ENCODE measurements around the gene TTC23.

The TTC23 gene

DNA sequence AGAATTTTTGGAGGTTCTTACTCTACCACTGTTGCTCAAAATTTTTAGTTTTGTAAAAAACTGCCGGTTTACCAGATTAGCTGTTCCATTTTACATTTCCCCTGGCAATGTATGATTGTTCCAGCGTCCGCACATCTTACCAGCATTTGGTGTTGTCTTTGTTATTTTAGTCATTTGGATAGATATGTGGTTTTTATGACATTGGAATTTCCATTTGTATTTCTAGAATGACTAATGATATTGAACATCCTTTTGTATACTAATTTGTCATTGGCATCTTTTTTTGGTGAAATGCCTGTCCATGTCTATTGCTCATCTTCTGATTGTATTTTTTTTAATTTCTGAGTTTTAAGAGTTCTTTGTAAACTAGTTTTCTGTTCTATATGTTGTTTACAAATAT, 30.4 kb upstream of the TTC23 start:
- TF ChIP-seq, protein P1, sequence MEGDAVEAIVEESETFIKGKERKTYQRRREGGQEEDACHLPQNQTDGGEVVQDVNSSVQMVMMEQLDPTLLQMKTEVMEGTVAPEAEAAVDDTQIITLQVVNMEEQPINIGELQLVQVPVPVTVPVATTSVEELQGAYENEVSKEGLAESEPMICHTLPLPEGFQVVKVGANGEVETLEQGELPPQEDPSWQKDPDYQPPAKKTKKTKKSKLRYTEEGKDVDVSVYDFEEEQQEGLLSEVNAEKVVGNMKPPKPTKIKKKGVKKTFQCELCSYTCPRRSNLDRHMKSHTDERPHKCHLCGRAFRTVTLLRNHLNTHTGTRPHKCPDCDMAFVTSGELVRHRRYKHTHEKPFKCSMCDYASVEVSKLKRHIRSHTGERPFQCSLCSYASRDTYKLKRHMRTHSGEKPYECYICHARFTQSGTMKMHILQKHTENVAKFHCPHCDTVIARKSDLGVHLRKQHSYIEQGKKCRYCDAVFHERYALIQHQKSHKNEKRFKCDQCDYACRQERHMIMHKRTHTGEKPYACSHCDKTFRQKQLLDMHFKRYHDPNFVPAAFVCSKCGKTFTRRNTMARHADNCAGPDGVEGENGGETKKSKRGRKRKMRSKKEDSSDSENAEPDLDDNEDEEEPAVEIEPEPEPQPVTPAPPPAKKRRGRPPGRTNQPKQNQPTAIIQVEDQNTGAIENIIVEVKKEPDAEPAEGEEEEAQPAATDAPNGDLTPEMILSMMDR (IDR thresholded peaks at IDR 0.05; ENCODE audit: low read depth, low read length), result no peak
- H3K4me3 ChIP-seq (ENCODE audit: low read depth, low read length), result no peak overlapping the region

DNA sequence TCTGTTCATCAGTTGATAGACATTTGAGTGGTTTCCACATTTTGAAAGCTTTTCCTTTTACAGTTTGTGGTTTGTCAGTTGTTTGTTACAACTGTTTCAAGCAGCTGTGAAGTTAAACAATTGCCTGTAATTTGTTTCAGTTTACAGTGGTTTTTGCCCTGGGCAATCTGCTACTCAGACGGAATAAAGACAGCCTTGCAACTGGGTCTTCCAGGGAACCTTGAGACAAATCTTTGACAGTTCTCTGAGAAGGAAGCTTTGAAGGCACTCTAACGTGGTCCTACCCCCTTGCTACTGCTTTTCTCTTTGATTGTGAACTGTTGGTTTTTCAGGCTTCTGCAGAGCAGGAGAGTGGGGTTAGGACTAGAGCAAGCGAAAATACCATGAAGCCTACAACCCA, 29.9 kb upstream of the TTC23 start:
- H3K4me3 ChIP-seq (ENCODE audit: low read depth, low read length), result no peak overlapping the region
- TF ChIP-seq, protein P1 (IDR thresholded peaks at IDR 0.05; ENCODE audit: low read depth, low read length), result no peak

DNA sequence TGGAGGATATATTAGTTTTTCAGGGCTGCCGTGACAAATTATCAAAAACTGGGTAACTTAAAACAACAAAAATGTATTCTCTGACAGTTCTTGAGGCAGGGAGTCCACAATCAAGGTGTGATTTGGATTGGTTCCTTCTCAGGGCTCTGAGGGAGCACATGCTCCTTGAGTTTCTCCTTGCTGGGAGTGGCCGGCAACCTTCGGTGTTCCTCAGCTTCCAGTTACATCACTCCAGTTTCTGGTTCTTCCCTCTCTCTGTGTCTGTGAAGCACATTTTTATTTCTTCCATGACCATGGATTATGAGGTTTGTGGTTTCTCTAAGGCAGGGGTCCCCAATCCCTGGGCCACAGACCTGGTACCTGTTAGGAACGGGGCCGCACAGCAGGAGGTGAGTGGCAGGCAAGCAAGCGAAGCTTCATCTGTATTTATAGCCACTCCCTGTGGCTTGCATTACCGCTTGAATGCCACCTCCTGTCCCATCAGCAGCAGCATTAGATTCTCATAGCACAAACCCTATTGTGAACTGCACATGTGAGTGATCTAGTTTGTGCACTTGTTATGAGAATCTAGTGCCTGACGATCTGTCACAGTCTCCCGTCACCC, 26.2 kb upstream of the TTC23 start:
- H3K4me3 ChIP-seq (ENCODE audit: low read depth, low read length), result no peak overlapping the region
- TF ChIP-seq, protein P1 (IDR thresholded peaks at IDR 0.05; ENCODE audit: low read depth, low read length), result no peak

DNA sequence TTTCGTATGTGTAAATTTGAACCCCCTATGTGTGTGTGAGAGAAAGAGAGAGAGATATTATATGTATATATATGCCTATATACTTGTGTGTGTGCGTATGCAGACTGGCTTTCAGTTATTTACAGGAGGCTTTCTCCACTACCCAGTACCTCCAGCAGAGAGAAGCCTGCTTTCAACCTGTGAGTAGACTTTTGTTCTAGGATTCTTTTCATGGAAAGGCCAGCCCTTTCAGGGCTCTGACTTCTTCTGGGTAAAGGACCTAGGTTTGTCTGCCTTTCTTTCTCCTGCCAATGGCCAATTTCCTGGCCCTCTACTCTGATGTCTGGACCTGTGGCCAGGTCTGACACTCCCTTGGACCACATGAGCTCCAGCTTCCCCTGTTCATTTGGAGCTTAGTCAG, 25.7 kb upstream of the TTC23 start:
- TF ChIP-seq, protein P1 (IDR thresholded peaks at IDR 0.05; ENCODE audit: low read depth, low read length), result no peak
- no peak overlapping the region for H3K4me3 ChIP-seq (ENCODE audit: low read depth, low read length)

DNA sequence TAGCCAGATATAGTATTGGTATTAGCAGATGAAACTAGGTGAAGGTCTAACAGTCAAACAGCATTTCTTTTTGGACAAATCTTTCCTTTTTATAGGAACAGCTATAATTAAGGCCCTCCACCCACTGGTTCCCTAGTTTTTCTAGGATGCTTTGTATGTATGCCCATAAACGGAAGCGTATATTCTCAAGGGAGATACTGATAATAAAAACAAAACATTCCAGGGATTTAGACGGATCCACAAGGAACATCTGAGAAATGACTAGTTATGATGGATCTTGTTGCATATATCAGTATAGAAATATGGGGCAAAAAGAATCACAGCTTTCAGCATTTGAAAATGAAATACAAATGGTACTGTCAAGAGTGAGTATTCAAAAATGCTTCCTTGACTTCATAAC, 24.4 kb upstream of the TTC23 start:
- no peak overlapping the region for H3K4me3 ChIP-seq (ENCODE audit: low read depth, low read length)

DNA sequence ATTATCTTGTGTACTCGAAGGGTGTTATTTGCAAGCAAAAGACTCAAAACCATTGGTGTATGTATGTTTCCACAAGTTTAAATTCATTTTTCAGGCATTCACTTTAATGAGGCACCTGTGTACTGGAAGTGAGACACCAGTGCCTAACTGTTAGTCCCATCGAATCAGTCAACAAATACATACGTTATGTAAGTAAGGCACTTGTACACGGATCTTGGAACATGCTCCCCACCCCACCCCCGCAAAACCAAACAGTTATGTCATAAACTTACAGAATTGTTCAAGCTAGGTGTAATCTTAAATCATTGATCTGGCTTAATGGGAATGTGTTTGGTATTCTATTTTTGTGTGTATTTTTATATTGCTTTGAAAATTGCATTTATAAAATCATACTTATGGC, 19.1 kb upstream of the TTC23 start:
- no peak overlapping the region for H3K4me3 ChIP-seq (ENCODE audit: low read depth, low read length)
- TF ChIP-seq, protein P1 (IDR thresholded peaks at IDR 0.05; ENCODE audit: low read depth, low read length), result no peak

More for the DNA sequence above, 24.4 kb upstream of the TTC23 start:
- TF ChIP-seq, protein P1 (IDR thresholded peaks at IDR 0.05; ENCODE audit: low read depth, low read length), result no peak

DNA sequence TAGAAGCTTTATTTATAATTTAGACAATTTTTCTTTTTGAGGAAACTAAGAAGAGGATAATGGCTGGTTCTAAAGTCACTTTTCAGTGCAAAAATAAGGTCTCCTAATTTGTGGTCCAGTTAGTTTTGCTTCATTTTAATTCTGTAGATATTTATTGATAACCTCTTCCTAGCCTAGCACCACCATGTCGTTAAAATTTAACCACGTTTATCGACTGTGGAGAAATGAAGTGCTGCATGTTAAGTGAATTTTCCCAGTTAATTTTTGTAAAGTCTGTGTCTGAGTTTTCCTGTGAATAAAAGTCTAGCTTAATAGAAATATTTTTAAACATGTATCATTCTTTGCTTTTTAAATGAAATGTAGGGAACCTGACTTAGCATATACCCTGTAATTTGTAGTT, 18.6 kb upstream of the TTC23 start:
- TF ChIP-seq, protein P1 (IDR thresholded peaks at IDR 0.05; ENCODE audit: low read depth, low read length), result no peak

More for the DNA sequence above, 18.6 kb upstream of the TTC23 start:
- no peak overlapping the region for H3K4me3 ChIP-seq (ENCODE audit: low read depth, low read length)

Data from WI38 (cell line).